ENCODE results near the gene LFNG. TPM values are rescaled to one million over a fixed set of nuclear protein-coding genes. Genes with fewer than 3 reads are reported as not detected.

LFNG gene
- total RNA-seq, 5 donors from 2014 or later (not counting 1 experiment from before 2014, with no cell fraction given): 110 to 198 (median 182) TPM

- H3K27me3 ChIP-seq (replicated peaks in 1 of 2; ENCODE audit: control insufficient read depth in 2 of 2, extremely low read depth in 1 of 2, insufficient read depth in 2 of 2, low read length in 1 of 2): peaks cover 0 to 43% of the 10 kb centered on the region in 2 experiments
Measured at GRCh38 chr7:2474224-2474623, 45.4 kb upstream of the LFNG start.

GRCh38 chr7:2474813-2475677, 44.5 kb upstream of the LFNG start:
- H3K36me3 ChIP-seq (ENCODE audit: control insufficient read depth in 2 of 2, extremely low read depth in 1 of 2, insufficient read depth in 1 of 2, low read length in 1 of 2): peaks cover 0 to 3% of the 10 kb centered on the region in 2 donors
- DNase-seq (no peak), ATAC-seq (replicated peaks in 1 of 4) (no peak)
- 93% methylated on average over 23 of the region's 28 CpGs for WGBS (ENCODE audit: insufficient coverage)
- Mint-ChIP-seq H3K4me3 (no peak overlapping the region), H3K9me3 (no peaks in the 10 kb centered on the region), H3K36me3 (no peaks in the 10 kb centered on the region), H3K27me3 (peaks cover 0 to 4% of the 10 kb centered on the region in 2 donors), H3K4me1 (peaks cover 0 to 11% (median 3%) of the 10 kb centered on the region in 3 donors), H3K27ac (no peak overlapping the region)
- peaks cover 2 to 23% of the 10 kb centered on the region in 2 experiments for H3K4me1 ChIP-seq (ENCODE audit: control insufficient read depth in 1 of 2, extremely low read depth in 1 of 2, insufficient read depth in 2 of 2, low read length in 2 of 2)
- peaks cover 0 to 43% of the 10 kb centered on the region in 2 experiments for H3K27me3 ChIP-seq (replicated peaks in 1 of 2; ENCODE audit: control insufficient read depth in 2 of 2, extremely low read depth in 1 of 2, insufficient read depth in 2 of 2, low read length in 1 of 2)
- H3K9me3 ChIP-seq: no peaks in the 10 kb centered on the region
- ChIA-PET POLR2A (no interaction called here), CTCF (interaction anchor here in 1 of 2 donors (0.6 kb wide), 1 partner anchor 53 kb away, joined by 6 read pairs; no protein-coding TSS in a partner anchor)
- H3K27ac ChIP-seq (ENCODE audit: low read length): no peak overlapping the region
- no peak overlapping the region for H3K4me3 ChIP-seq (ENCODE audit: control insufficient read depth in 1 of 2, extremely low read depth in 1 of 2, low read length in 1 of 2)

More at GRCh38 chr7:2474224-2474623, 45.4 kb upstream of the LFNG start:
- Histone ChIP-seq H3K4me1 (ENCODE audit: control insufficient read depth in 1 of 2, extremely low read depth in 1 of 2, insufficient read depth in 2 of 2, low read length in 2 of 2) (peaks cover 2 to 23% of the 10 kb centered on the region in 2 experiments), H3K9me3 (no peaks in the 10 kb centered on the region), H3K4me3 (ENCODE audit: control insufficient read depth in 1 of 2, extremely low read depth in 1 of 2, low read length in 1 of 2) (no peak overlapping the region), H3K27ac (ENCODE audit: low read length) (no peak overlapping the region), H3K36me3 (ENCODE audit: control insufficient read depth in 2 of 2, extremely low read depth in 1 of 2, insufficient read depth in 1 of 2, low read length in 1 of 2) (no peaks in the 10 kb centered on the region)
- H3K27ac Mint-ChIP-seq: no peak overlapping the region
- peaks cover under 1 to 11% (median 3%) of the 10 kb centered on the region in 3 donors for H3K4me1 Mint-ChIP-seq
- peaks cover 0 to 7% of the 10 kb centered on the region in 2 donors for H3K27me3 Mint-ChIP-seq
- 96% methylated on average over 2 of the region's 15 CpGs for WGBS (ENCODE audit: insufficient coverage)
- POLR2A ChIA-PET: no interaction called here
- CTCF ChIA-PET: no interaction called here
- no peak for DNase-seq
- H3K36me3 Mint-ChIP-seq: no peaks in the 10 kb centered on the region
- ATAC-seq (replicated peaks in 1 of 4): no peak
- H3K4me3 Mint-ChIP-seq: no peak overlapping the region
- H3K9me3 Mint-ChIP-seq: no peaks in the 10 kb centered on the region

- H3K4me3 ChIP-seq (ENCODE audit: control insufficient read depth in 1 of 2, extremely low read depth in 1 of 2, low read length in 1 of 2): no peak overlapping the region
- H3K4me1 Mint-ChIP-seq: peaks cover 0 to 11% (median 3%) of the 10 kb centered on the region in 3 donors
- POLR2A ChIA-PET: no interaction called here
- WGBS (ENCODE audit: insufficient coverage): 90% methylated on average over 12 of the region's 18 CpGs
- no peak for ATAC-seq (replicated peaks in 1 of 4)
- no peak overlapping the region for H3K27ac ChIP-seq (ENCODE audit: low read length)
- no peak overlapping the region for H3K27ac Mint-ChIP-seq
- peaks cover 0 to 43% of the 10 kb centered on the region in 2 experiments for H3K27me3 ChIP-seq (replicated peaks in 1 of 2; ENCODE audit: control insufficient read depth in 2 of 2, extremely low read depth in 1 of 2, insufficient read depth in 2 of 2, low read length in 1 of 2)
- H3K4me3 Mint-ChIP-seq: no peak overlapping the region
- peaks cover 0 to 3% of the 10 kb centered on the region in 2 donors for H3K36me3 ChIP-seq (ENCODE audit: control insufficient read depth in 2 of 2, extremely low read depth in 1 of 2, insufficient read depth in 1 of 2, low read length in 1 of 2)
- DNase-seq: no peak
- H3K9me3 Mint-ChIP-seq: no peaks in the 10 kb centered on the region
- H3K36me3 Mint-ChIP-seq: no peaks in the 10 kb centered on the region
- H3K27me3 Mint-ChIP-seq: peaks cover 0 to under 1% of the 10 kb centered on the region in 2 donors
- no peaks in the 10 kb centered on the region for H3K9me3 ChIP-seq
- peaks cover 2 to 23% of the 10 kb centered on the region in 2 experiments for H3K4me1 ChIP-seq (ENCODE audit: control insufficient read depth in 1 of 2, extremely low read depth in 1 of 2, insufficient read depth in 2 of 2, low read length in 2 of 2)
- CTCF ChIA-PET: no interaction called here
Measured at GRCh38 chr7:2475678-2476015, 43.9 kb upstream of the LFNG start.

GRCh38 chr7:2476298-2476697, 43.3 kb upstream of the LFNG start, which contains the start of gene GRIFIN:
Gene GRIFIN, minus strand, starts transcription at chr7:2476398. Its CDS starts 15 bp downstream, at chr7:2476383.
- Histone ChIP-seq H3K36me3 (ENCODE audit: control insufficient read depth in 2 of 2, extremely low read depth in 1 of 2, insufficient read depth in 1 of 2, low read length in 1 of 2) (peaks cover 0 to 3% of the 10 kb centered on the region in 2 donors), H3K4me3 (ENCODE audit: control insufficient read depth in 1 of 2, extremely low read depth in 1 of 2, low read length in 1 of 2) (no peak within 1 kb of the TSS), H3K9me3 (no peaks in the 10 kb centered on the region), H3K27ac (ENCODE audit: low read length) (no peak within 1 kb of the TSS), H3K27me3 (replicated peaks in 1 of 2; ENCODE audit: control insufficient read depth in 2 of 2, extremely low read depth in 1 of 2, insufficient read depth in 2 of 2, low read length in 1 of 2) (peaks cover 0 to 41% of the 10 kb centered on the region in 2 experiments), H3K4me1 (ENCODE audit: control insufficient read depth in 1 of 2, extremely low read depth in 1 of 2, insufficient read depth in 2 of 2, low read length in 2 of 2) (peaks cover 2 to 23% of the 10 kb centered on the region in 2 experiments)
- ChIA-PET CTCF (no interaction called here), POLR2A (no interaction called here)
- peaks cover 0 to 11% (median 3%) of the 10 kb centered on the region in 3 donors for H3K4me1 Mint-ChIP-seq
- ATAC-seq (replicated peaks in 1 of 4) (no peak), DNase-seq (no peak)
- no peaks in the 10 kb centered on the region for H3K9me3 Mint-ChIP-seq
- 56% methylated on average over 2 of the region's 16 CpGs for WGBS (ENCODE audit: insufficient coverage)
- H3K4me3 Mint-ChIP-seq: no peak within 1 kb of the TSS
- H3K27me3 Mint-ChIP-seq: no peaks in the 10 kb centered on the region
- H3K27ac Mint-ChIP-seq: no peak within 1 kb of the TSS
- H3K36me3 Mint-ChIP-seq: no peaks in the 10 kb centered on the region

- Histone ChIP-seq H3K27me3 (replicated peaks in 1 of 2; ENCODE audit: control insufficient read depth in 2 of 2, extremely low read depth in 1 of 2, insufficient read depth in 2 of 2, low read length in 1 of 2) (peaks cover 0 to 37% of the 10 kb centered on the region in 2 experiments), H3K27ac (ENCODE audit: low read length) (no peak overlapping the region), H3K9me3 (no peaks in the 10 kb centered on the region), H3K4me3 (ENCODE audit: control insufficient read depth in 1 of 2, extremely low read depth in 1 of 2, low read length in 1 of 2) (no peak overlapping the region), H3K36me3 (ENCODE audit: control insufficient read depth in 2 of 2, extremely low read depth in 1 of 2, insufficient read depth in 1 of 2, low read length in 1 of 2) (peaks cover 0 to 3% of the 10 kb centered on the region in 2 donors), H3K4me1 (ENCODE audit: control insufficient read depth in 1 of 2, extremely low read depth in 1 of 2, insufficient read depth in 2 of 2, low read length in 2 of 2) (peaks cover 2 to 19% of the 10 kb centered on the region in 2 experiments)
- ChIA-PET CTCF (no interaction called here), POLR2A (no interaction called here)
- Mint-ChIP-seq H3K4me3 (no peak overlapping the region), H3K27ac (no peak overlapping the region), H3K4me1 (peaks cover 0 to 11% (median 3%) of the 10 kb centered on the region in 3 donors), H3K9me3 (no peaks in the 10 kb centered on the region), H3K36me3 (no peaks in the 10 kb centered on the region), H3K27me3 (no peaks in the 10 kb centered on the region)
- DNase-seq (no peak), ATAC-seq (replicated peaks in 1 of 4) (no peak)
- WGBS (ENCODE audit: insufficient coverage): 87% methylated on average over 19 of the region's 25 CpGs
Measured at GRCh38 chr7:2476776-2477446, 42.7 kb upstream of the LFNG start.
